B cell (primary cell): ENCODE results near the gene SLC19A1.

Experiments used
- EZH2 ChIP-seq: IDR thresholded peaks from 2 replicates; pipeline ENCODE4 v1.6.1; 2012; ENCODE audit warnings: borderline replicate concordance, low read depth, mild to moderate bottlenecking, moderate library complexity, low read length; ENCODE audit not compliant: insufficient read depth, poor library complexity, severe bottlenecking
- TF ChIP-seq, protein P1 (sequence below): fragments of 200-600 bp; IDR thresholded peaks from one replicate; pipeline ENCODE4 v1.8.0; 2022; ENCODE audit warnings: antibody characterized with exemption, mild to moderate bottlenecking

DNA sequence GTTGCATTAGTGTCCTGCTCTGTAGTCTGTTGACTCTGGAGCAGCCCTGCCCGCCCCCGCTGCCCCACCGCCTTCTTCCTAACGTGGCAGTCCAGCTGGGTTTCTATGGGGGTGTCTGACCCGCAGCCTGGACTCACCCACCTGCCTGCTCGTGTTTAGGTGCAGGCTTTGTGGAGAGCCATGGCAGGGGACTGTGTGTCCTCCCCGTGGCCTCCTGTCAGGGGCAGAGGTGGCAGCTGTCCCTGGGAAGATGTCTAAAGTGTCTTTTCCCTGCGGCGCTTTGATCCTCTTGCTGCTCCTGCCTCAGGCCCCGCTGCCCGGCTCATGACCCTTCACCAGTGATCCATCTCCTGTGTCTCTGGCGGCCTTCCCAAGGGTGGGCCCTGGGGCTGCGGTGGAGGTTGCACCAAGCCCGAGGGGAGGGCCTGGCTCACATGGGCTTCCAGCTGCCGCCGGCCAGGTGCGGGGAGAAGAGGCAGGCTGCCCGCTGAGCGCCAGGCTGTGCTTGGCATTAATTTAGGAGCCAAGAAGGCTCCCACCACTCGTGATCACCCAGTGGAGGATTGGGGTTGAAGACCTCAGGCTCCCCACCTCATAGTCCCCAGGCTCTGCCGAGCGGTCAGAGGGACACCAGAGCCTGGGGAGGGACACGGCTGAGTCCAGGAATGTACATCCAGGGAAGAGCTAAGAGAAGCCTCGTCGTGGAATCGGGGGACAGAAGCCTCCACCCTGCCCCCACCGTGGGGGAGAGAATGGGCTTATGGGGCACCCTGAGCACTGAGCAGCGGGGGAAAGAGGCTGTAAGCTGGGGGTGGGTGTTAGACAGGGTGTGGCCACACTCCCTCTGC is 93.2 kb downstream of the SLC19A1 start:
- TF ChIP-seq, protein P1, sequence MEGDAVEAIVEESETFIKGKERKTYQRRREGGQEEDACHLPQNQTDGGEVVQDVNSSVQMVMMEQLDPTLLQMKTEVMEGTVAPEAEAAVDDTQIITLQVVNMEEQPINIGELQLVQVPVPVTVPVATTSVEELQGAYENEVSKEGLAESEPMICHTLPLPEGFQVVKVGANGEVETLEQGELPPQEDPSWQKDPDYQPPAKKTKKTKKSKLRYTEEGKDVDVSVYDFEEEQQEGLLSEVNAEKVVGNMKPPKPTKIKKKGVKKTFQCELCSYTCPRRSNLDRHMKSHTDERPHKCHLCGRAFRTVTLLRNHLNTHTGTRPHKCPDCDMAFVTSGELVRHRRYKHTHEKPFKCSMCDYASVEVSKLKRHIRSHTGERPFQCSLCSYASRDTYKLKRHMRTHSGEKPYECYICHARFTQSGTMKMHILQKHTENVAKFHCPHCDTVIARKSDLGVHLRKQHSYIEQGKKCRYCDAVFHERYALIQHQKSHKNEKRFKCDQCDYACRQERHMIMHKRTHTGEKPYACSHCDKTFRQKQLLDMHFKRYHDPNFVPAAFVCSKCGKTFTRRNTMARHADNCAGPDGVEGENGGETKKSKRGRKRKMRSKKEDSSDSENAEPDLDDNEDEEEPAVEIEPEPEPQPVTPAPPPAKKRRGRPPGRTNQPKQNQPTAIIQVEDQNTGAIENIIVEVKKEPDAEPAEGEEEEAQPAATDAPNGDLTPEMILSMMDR = no peak
- no peak for TF ChIP-seq EZH2
